K562 (cell line): ENCODE results near the gene SGSH. TPM values are rescaled to one million over a fixed set of nuclear protein-coding genes. Genes with fewer than 3 reads are reported as not detected.

Experiments used
- ATAC-seq: fragments of 200-7000 bp; cut with Tn5 transposase; 3 replicates; pipeline ENCODE4 v1.9.1; 2020; ENCODE audit warnings: moderate library complexity
- BruUV-seq: library from RNA; stranded (reverse); fragments of 400-500 nt; replicated peaks from 2 replicates; lab custom pipeline; 2021; lab: Mats Ljungman, UMichigan
- CTCF ChIA-PET: fragments of 300-600 bp; formaldehyde crosslinking; extraction: SDS; loops from one replicate; lab custom pipeline; 2021; ENCODE audit warnings: low intra/inter-chr PET ratio; lab: Yijun Ruan, JAX
- POLR2A ChIA-PET: fragments of 300-600, 350-650 bp; sonication (Branson Sonifier 250); formaldehyde crosslinking; extraction: SDS; loops from one replicate; lab custom pipeline; 2021; ENCODE audit warnings: antibody characterized with exemption, inconsistent platforms; lab: Yijun Ruan, JAX
- DNase-seq, 4 experiments: peaks; one replicate each; pipeline versions ENCODE4 v3.0.0 to v3.0.0-alpha.2; 2011 to 2018; ENCODE audit warnings: low spot score in 3 of 4, mixed read lengths in 3 of 4; ENCODE audit errors: extremely low read depth in 1 of 4
- FAIRE-seq: peaks from 2 replicates; lab custom pipeline; 2011; peaks lifted over from hg19 to GRCh38; lab: Jason Lieb, UNC
- H2AFZ ChIP-seq: 2 replicates; pipeline ENCODE4 v1.6.0; 2011; ENCODE audit warnings: low read depth, low read length, control low read depth, inconsistent platforms
- H3K27ac ChIP-seq: fragments of 200-600 bp; 3 replicates; pipeline ENCODE4 v1.8.0; 2011; ENCODE audit warnings: low read depth, mild to moderate bottlenecking, control low read depth, inconsistent platforms, low read length, moderate library complexity, mixed read lengths; ENCODE audit errors: extremely low read depth
- H3K27me3 ChIP-seq, 2 experiments: fragments of 300-600 bp in 1 of 2; 2 replicates in 1 of 2; 3 replicates in 1 of 2; pipeline versions ENCODE4 v1.6.0 to v1.8.0; 2011; ENCODE audit warnings: inconsistent platforms in 2 of 2, low read length in 2 of 2, mild to moderate bottlenecking in 1 of 2, mixed read lengths in 1 of 2, moderate library complexity in 1 of 2; ENCODE audit not compliant: control insufficient read depth in 2 of 2, insufficient read depth in 2 of 2
- H3K36me3 ChIP-seq: fragments of 300-600 bp; 3 replicates; pipeline ENCODE4 v1.8.0; 2011; ENCODE audit warnings: mild to moderate bottlenecking, low read length, inconsistent platforms; ENCODE audit not compliant: control insufficient read depth, insufficient read depth
- H3K4me1 ChIP-seq, 2 experiments: fragments of 200-600 bp in 1 of 2; replicated peaks in 1 of 2; 2 replicates in 1 of 2; 3 replicates in 1 of 2; pipeline versions ENCODE4 v1.5.1 to v1.8.0; 2011; ENCODE audit warnings: inconsistent platforms in 2 of 2, low read length in 2 of 2, mild to moderate bottlenecking in 1 of 2, mixed read lengths in 1 of 2, moderate library complexity in 1 of 2; ENCODE audit not compliant: control insufficient read depth in 2 of 2, insufficient read depth in 2 of 2
- H3K4me2 ChIP-seq: 2 replicates; pipeline ENCODE4 v1.6.1; 2011; ENCODE audit warnings: low read length, control low read depth, inconsistent platforms, mixed read lengths; ENCODE audit not compliant: insufficient read depth
- H3K4me3 ChIP-seq: fragments of 200-600 bp; sonication (generic), shearing (Covaris generic); 2 replicates; pipeline ENCODE4 v1.5.1; 2016; ENCODE audit warnings: control low read depth, inconsistent platforms
- H3K79me2 ChIP-seq: fragments of 200-600 bp; 3 replicates; pipeline ENCODE4 v1.8.0; 2011; ENCODE audit warnings: low read length, inconsistent platforms; ENCODE audit not compliant: control insufficient read depth, insufficient read depth
- H3K9ac ChIP-seq, 2 experiments: 2 replicates each; pipeline versions ENCODE4 v1.6.0 to v1.6.1; 2011; ENCODE audit warnings: low read depth in 2 of 2, low read length in 2 of 2, control low read depth in 1 of 2, inconsistent platforms in 1 of 2, mild to moderate bottlenecking in 1 of 2, mixed read lengths in 1 of 2; ENCODE audit not compliant: insufficient read depth in 1 of 2
- H3K9me1 ChIP-seq: one replicate; pipeline ENCODE4 v1.6.0; 2011; ENCODE audit warnings: inconsistent platforms, mild to moderate bottlenecking, low read length, moderate library complexity; ENCODE audit not compliant: control insufficient read depth, insufficient read depth
- H3K9me3 ChIP-seq: replicated peaks from 2 replicates; pipeline ENCODE4 v1.5.1; 2011; ENCODE audit warnings: low read depth, low read length, inconsistent platforms; ENCODE audit not compliant: control insufficient read depth, insufficient read depth
- H4K20me1 ChIP-seq: replicated peaks from 2 replicates; pipeline ENCODE4 v1.6.1; 2011; ENCODE audit warnings: low read length, inconsistent platforms, mixed read lengths; ENCODE audit not compliant: control insufficient read depth, insufficient read depth
- RB1 ChIP-seq: fragments of 450-650 bp; IDR thresholded peaks from 2 replicates; pipeline ENCODE4 v1.6.1; 2017; ENCODE audit warnings: low read depth, mild to moderate bottlenecking
- SRF ChIP-seq, 2 experiments: fragments of 250-450, 450-650 bp in 1 of 2; sonication (Bioruptor Pico) in 1 of 2; sonication (generic) in 1 of 2; formaldehyde crosslinking; IDR thresholded peaks; 2 replicates each; pipeline versions ENCODE4 v1.5.0 to v1.5.1; 2020 to 2022; ENCODE audit warnings: mild to moderate bottlenecking in 1 of 2, missing genetic modification reagents in 1 of 2
- ZNF586 ChIP-seq: fragments of 450-650 bp; formaldehyde crosslinking; conservative IDR thresholded peaks from 2 replicates; pipeline ENCODE4 v1.4.0; 2020; ENCODE audit warnings: mild to moderate bottlenecking, moderate library complexity
- WGBS: fragments of 100-300 bp; shearing (Covaris generic); methylation state at CpG from one replicate; pipeline ENCODE4 v1.1.6; 2016; ENCODE audit warnings: low coverage, mixed read lengths; ENCODE audit not compliant: insufficient coverage; ENCODE audit errors: missing lambda C conversion rate; 5-methylcytosine and 5-hydroxymethylcytosine counted together
- in situ Hi-C: fragments of 300-500 bp; cut with MboI; formaldehyde crosslinking; loops from 4 replicates; pipeline ENCODE4 v1.15.0; 2018; ENCODE audit warnings: inconsistent platforms, mixed read lengths
- intact Hi-C: fragments of 100-400 bp; cut with micrococcal nuclease; formaldehyde crosslinking; loops from 2 replicates; pipeline ENCODE4 v1.14.2; 2022
- polyA plus RNA-seq, 8 experiments: library from polyadenylated mRNA; depleted of rRNA in 4 of 8; stranded (reverse) in 5 of 8; unstranded in 3 of 8; fragments of >200 nt; fragmentation: Nextera tagmentation in 2 of 8; fragmentation: Illumina TruSeq in 1 of 8; extraction: Ambion mirVana in 2 of 8; extraction: Trizol in 1 of 8; gene quantifications; 2 replicates each; pipeline versions ENCODE4 v1.2.1 to v1.2.3, GENCODE V29; 2011 to 2014; ENCODE audit warnings: inconsistent platforms in 1 of 8, missing spikeins in 1 of 8
- total RNA-seq, 7 experiments: library from RNA; depleted of rRNA in 6 of 7; stranded (reverse); fragments of >200 nt in 6 of 7; fragmentation: Illumina TruSeq in 2 of 7; extraction: Trizol in 2 of 7; gene quantifications; 2 replicates each; pipeline versions ENCODE4 v1.2.1 to v1.2.3, GENCODE V29; 2011 to 2021; ENCODE audit warnings: low replicate concordance in 1 of 7
- TF ChIP-seq, protein P1 (sequence below), 3 experiments: fragments of 200-800 bp in 1 of 3; fragments of 250-450 bp in 1 of 3; fragments of 450-650 bp in 1 of 3; sonication (Bioruptor Pico) in 1 of 3; sonication (Bioruptor generic) in 1 of 3; formaldehyde crosslinking in 1 of 3; IDR thresholded peaks; 2 replicates each; pipeline versions ENCODE4 v1.6.1 to v1.8.0; 2016 to 2022; ENCODE audit warnings: mild to moderate bottlenecking in 2 of 3, missing genetic modification characterization in 2 of 3, missing compliant biosample characterization in 1 of 3, moderate library complexity in 1 of 3

Gene SGSH
- total and polyA plus RNA-seq, 9 of the 15 experiments (the other 6 are each of a cell fraction or from before 2014, with no cell fraction given), result 0.25 to 15.7 (median 4.9) TPM

GRCh38 chr17:80243526-80244433, 23.6 kb upstream of the SGSH start (continued):
- TF ChIP-seq, protein P1, sequence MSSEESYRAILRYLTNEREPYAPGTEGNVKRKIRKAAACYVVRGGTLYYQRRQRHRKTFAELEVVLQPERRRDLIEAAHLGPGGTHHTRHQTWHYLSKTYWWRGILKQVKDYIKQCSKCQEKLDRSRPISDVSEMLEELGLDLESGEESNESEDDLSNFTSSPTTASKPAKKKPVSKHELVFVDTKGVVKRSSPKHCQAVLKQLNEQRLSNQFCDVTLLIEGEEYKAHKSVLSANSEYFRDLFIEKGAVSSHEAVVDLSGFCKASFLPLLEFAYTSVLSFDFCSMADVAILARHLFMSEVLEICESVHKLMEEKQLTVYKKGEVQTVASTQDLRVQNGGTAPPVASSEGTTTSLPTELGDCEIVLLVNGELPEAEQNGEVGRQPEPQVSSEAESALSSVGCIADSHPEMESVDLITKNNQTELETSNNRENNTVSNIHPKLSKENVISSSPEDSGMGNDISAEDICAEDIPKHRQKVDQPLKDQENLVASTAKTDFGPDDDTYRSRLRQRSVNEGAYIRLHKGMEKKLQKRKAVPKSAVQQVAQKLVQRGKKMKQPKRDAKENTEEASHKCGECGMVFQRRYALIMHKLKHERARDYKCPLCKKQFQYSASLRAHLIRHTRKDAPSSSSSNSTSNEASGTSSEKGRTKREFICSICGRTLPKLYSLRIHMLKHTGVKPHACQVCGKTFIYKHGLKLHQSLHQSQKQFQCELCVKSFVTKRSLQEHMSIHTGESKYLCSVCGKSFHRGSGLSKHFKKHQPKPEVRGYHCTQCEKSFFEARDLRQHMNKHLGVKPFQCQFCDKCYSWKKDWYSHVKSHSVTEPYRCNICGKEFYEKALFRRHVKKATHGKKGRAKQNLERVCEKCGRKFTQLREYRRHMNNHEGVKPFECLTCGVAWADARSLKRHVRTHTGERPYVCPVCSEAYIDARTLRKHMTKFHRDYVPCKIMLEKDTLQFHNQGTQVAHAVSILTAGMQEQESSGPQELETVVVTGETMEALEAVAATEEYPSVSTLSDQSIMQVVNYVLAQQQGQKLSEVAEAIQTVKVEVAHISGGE (CRISPR knock-in tag; IDR thresholded peaks at IDR 0.05), result no peak

DNA sequence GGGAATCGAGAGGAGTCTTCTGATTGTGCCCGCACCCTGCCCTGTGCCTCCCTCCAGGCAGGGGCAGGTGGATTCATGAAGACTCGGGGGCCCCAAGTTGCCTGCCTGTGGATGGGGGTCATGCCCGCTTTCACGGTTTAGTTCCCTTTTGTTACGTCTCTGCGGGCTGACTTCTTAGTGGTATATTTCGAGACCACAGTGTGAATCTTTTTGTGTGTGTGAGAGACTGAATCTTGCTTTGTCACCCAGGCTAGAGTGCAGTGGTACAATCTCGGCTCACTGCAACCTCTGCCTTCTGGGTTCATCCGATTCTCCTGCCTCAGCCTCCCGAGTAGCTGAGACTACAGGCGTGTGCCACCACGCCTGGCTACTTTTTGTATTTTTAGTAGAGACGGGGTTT, 22.4 kb upstream of the SGSH start:
- Histone ChIP-seq H3K9me3 (no peaks in the 10 kb centered on the region), H3K27me3 (no peaks in the 10 kb centered on the region), H3K4me1 (peaks cover 0 to 22% of the 10 kb centered on the region in 2 experiments; a peak in 2 of 5 replicates), H3K4me2 (no peak overlapping the region), H2AFZ (no peak overlapping the region), H3K4me3 (no peak overlapping the region), H3K79me2 (no peaks in the 10 kb centered on the region), H3K36me3 (no peaks in the 10 kb centered on the region), H4K20me1 (no peaks in the 10 kb centered on the region), H3K9ac (peak overlapping the region in 1 of 2 experiments; percentile 4; a peak in 1 of 4 replicates), H3K9me1 (no peaks in the 10 kb centered on the region), H3K27ac (no peak overlapping the region)
- DNase-seq (no peak), FAIRE-seq (no peak), ATAC-seq (no peak)
- intact Hi-C loops, result no loop called here
- 72% methylated on average over 14 of the region's 14 CpGs for WGBS
- POLR2A ChIA-PET, result no interaction called here
- in situ Hi-C loops, result no loop called here
- BruUV-seq, result no TSS peak
- TF ChIP-seq SRF (CRISPR knock-in tag; IDR thresholded peaks at IDR 0.05) (no peak), ZNF586 (CRISPR knock-in tag) (no peak), RB1 (no peak)
- CTCF ChIA-PET, result no interaction called here
